COLO668 (cell line): Measurements from ENCODE around the gene ADAMTSL2.

ENCODE experiments used
- DNase-seq: peaks from one replicate; lab custom pipeline; 2025; ENCODE audit not compliant: unreplicated experiment; lab: John Stamatoyannopoulos, UW

The ADAMTSL2 gene

DNA sequence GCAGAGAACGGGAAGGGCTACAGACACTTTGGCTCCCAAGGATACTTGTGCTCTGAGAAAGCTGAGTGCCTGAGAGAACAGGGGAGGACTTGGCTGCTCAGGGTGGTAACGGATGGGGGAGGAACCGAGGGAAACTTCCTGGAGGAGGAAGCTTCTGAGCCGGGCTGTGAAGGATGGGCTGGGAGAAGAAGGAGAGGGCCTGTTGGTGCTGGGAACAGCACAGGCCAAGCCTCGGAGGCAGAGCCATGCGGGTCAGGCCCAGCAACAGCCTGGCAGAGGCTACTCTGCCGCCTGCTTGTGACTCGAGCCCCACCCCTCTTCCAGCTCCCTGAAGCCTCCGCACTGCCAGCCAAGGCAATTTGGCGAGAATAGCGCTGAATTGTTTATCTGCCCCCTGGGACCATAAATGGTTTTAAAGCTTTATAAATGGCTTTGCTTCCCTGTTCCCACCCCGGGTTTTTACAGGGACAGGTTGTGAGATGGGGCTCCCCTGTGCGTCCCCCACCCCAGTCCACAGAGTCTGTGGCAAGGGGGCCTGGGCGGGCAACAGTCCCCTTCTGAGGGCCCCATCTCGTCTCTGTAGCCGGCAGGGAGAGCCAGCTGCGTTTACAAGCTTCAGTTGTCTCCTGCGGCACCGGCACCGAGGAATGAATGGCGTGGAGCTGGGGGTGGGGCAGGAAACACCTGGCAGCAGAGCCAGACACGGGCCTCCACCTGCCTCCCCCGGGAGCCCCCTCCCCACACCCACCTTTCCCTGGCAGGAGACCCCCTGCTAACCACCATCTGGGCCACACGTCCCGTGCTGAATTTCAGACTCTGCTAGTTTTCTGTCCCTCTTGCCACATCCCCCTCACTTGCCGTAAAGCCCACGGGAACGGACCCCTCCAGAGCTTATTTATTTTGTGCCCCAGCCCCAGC, 50.3 kb downstream of the ADAMTSL2 start:
- peak; percentile 87 for DNase-seq

- DNase-seq: peak; percentile 72
Measured at GRCh38 chr9:133585481-133586351, 51.2 kb downstream of the ADAMTSL2 start.

DNA sequence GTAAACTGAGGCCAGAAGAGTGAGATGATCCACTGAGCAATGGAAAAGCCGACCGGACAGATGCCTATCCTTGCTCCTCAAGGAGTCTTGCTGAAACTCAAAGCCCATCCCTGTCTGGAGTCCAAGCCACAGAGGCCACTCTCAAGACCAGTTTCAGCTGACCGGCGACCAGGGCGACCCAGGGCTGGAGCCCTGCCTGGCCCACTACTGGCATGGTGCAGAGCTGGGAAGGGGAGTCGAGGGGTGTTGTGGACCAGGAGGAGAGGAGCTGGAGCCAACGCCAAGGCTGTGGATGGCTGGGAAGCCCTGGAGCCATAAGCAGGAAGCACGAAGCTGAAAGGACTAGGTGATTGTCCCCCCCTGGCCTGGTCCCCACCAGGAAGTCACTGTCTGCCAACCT, 52.5 kb downstream of the ADAMTSL2 start:
- no peak for DNase-seq

GRCh38 chr9:133587466-133587865, 53.0 kb downstream of the ADAMTSL2 start:
- DNase-seq: no peak

DNA sequence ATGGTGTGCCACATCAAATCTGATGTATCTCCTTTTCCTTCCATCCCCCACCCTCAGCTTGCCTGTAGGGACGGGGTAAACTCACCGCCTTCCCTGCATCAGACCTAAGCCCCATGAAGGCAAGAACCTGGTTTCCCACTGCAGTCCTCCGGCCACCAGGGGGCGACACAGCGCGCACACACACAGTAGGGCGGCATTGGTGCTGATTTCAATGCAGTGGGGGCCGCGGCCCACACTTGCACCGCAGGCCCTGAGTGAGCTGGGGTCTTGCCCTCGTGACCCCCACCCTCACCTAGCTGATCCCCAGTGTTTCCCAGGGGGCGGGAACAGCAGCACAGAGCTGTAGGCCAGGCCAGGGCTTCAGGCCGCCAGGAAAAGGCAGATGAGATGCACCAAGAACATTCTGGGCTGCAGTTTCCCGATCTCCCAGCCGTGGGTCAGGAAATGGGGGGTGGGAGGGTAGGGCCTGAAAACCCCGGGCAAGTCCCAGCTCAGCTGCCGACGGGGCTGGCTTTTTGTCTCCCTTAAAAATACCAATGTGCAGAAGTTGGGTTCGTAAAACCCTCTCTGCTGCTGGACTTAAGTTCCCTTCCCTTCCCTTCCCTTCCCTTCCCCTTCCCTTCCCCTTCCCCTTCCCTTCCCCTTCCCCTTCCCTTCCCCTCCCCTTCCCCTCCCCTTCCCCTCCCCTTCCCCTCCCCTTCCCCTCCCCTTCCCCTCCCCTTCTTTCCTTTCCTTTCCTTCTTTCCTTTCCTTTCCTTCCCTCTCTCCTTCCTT, 55.1 kb downstream of the ADAMTSL2 start:
- peak; percentile 12 for DNase-seq

- DNase-seq: no peak
Measured at GRCh38 chr9:133590231-133590855, 55.8 kb downstream of the ADAMTSL2 start.

- peak; percentile 87 for DNase-seq
Measured at GRCh38 chr9:133591116-133591910, 56.8 kb downstream of the ADAMTSL2 start.

DNA sequence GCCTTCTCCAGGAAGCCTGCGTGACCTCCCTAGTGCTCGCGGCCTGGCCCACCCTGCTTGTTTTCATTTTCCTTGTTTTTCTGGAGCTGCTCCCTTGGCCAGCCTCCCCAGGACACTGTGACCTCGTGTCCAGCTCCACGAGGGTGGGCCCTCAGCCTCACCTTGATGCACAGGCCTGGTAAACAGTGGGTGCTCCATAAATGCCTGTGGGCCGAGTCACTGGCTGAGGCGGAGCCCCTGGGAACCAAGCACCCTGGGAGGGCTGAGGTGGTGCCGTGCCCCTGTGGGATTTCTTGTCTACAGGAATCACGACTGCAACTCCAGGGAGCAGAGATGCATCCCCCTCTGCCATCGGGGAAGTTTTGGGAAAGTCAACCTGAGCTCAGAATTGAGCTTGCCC, 57.5 kb downstream of the ADAMTSL2 start:
- no peak for DNase-seq

DNA sequence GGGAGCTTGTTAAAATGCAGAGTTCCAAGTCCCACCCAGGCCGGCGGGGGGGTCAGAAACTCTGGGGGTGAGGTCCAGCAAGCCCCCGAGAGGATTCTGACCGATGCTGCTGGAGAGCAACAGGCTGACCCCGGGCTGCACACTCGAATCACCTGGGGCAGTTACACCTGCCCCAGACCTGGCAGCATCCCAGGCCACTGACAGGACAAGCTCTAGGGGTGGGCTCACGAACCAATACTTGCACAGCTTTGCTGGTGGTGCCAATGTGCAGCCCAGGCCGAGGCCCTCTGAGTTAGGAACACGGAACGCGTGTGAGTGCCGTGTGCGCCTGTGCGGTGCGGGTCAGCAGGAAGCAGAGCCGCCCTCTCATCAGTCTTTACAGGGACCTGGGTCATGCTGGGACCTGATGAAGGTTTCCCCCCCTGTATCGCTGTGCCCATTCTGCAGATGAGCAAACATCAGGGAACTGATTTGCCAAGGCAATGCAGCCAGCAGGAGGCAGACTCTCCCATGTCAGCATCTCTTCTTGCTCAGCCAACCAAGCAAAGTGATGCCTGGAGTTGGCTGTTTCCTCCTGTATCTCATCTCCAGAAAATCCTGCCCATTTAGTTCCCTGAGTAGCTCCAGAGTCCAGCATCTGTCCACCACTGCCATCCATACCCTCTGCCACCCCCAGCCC, 58.4 kb downstream of the ADAMTSL2 start:
- peak; percentile 16 for DNase-seq

DNA sequence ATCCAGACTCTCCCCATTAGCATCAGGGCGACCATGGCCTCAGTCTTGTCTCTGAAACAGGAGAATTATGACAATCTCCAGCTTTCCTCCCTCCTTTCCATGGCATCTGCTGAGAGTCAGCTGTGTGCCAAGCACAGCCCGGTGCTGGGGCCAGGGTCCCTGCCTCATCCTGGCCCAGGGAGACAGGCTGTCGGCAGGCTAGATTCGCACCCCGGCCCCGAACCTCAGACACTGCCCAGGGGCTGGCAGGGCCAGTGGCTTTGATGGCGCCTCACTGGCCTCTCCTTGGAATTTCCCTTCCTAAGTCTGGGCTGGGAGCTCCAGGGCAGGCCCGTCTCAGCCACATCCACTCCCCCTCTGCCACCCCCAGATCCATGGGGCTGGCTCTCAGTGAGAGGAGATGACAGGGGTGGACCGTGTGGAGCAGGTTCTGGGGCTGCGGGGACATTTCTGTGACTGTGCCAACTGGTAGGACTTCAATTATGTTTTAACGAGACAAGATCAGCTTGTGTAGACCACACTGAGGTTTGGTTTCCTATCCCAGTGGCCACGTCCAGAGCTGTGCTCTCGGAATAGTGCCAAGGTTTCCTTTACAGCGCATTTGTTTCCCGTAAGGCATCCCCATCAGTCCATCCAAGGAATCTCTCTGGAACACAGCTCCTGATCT, 59.2 kb downstream of the ADAMTSL2 start:
- no peak for DNase-seq

DNA sequence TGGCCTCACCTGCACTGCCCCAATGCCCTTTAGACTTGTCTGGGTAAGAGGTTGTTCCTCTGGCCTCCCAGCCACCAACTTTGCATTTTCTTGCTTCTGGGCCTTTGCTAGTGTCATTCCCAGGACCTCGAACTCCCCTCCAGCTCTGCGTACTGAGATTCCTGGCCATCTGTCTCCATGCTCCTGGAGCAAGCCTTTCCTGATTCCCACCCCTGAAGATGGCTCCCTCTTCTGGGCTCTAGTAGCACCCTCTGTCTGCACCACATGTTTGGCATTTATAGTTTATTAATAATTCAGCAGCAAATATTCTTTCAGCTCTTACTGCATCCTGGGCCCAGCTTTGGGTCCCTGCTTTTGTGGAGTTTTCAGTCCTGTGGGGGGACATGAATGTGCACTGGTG, 59.8 kb downstream of the ADAMTSL2 start:
- DNase-seq: no peak

- no peak for DNase-seq
Measured at GRCh38 chr9:133595910-133596309, 61.4 kb downstream of the ADAMTSL2 start.

DNA sequence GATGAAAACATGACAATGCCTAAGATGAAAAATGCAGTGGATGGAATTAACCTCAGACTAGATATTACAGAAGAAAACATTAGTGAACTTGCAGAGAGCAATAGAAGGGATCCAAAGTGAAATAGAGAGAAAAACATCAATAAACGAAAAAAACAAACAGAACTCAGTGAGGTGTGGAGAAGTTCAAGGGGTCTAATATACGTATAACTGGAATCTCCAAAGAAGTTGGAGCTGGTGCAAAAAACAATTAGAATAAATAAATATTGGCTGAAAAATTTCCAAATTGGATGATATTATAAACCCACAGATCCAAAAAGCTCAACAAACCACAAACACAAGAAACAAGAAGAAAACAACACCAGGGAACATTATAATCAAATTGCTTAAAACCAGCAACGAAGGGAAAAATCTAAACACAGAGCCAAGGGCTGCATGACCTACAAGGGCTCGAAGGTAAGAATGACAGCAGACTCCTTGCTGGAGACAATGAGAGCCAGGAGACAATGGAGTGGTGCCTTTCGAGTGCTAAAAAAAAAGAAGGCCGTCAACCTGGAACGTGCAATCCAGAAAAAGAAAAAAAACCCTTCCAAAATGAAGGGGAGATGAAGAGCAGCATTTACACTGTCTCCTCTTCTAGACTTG, 62.9 kb downstream of the ADAMTSL2 start:
- DNase-seq: peak; percentile 12

GRCh38 chr9:133598978-133599377, 64.5 kb downstream of the ADAMTSL2 start:
- DNase-seq: no peak

GRCh38 chr9:133599470-133600173, 65.1 kb downstream of the ADAMTSL2 start:
- DNase-seq: no peak

DNA sequence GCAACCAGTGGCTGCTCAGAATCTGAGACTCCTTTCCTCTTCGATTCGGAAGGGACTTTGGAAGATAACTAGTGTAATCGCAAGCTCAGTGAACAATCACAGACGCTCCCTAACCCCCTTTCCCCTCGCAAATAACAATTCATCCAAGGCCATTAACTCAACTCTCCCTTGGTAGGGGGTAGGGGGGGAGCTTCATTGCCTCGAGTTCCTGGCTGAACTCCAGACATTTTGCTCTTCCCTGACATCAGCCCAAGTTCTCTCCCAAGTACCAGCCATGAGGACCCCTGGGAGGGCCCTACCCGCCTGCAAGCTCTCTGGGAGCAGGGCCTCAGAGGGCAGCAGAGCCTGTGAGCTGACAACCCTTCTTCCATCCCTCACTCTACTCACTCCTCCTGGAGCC, 66.2 kb downstream of the ADAMTSL2 start:
- DNase-seq: no peak

DNA sequence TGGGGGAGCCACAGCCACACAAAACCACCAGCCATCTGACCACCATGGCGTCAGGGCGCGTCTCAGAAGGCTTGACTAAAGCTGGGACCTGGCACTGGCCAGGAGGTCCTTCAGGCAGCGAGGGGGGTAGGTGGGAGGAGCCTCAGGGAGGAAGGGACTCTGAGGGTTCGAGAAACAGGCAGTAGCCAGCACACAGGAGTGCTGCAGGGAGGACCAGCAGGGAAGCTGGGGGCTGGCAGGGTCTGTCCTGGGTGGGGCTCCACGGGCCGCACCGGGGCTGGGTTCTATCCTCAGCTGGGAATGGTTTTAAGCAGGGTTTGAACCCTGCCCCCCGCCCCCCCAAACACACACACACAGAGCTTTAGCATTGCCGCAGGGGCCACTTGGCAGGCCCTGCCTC, 67.2 kb downstream of the ADAMTSL2 start:
- no peak for DNase-seq

DNA sequence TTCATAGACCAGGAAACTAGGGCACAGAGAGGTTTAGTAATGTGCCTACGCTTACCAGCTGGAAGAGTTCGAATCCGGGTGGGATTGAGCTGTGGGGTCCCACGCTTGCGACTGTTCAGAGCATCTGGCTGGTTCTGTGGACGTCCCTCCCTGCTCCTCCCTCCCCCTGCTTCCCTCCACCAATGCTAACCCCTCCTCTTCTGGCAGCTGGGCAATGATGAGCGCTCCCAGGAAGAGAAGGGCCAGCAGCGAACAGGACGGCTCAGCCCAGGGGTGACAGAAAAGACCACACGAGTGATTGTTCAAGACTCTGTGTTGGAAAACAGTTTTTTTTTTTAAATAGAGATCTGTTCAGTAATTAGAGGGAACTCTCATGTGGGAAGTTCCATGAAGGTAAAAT, 67.8 kb downstream of the ADAMTSL2 start:
- peak; percentile 40 for DNase-seq
